Sciatic nerve (tissue), 2 donors: Measurements from ENCODE around the gene FIG4. TPM values are rescaled to one million over a fixed set of nuclear protein-coding genes. Genes with fewer than 3 reads are reported as not detected.

Experiments
- ATAC-seq: fragments of 200-7000 bp; cut with Tn5 transposase; one replicate; pipeline ENCODE4 v1.9.1; 2020; ENCODE audit warnings: mild to moderate bottlenecking, moderate library complexity
- DNase-seq: peaks from one replicate; pipeline ENCODE4 v3.0.0-alpha.2; 2020; ENCODE audit warnings: low spot score
- intact Hi-C: fragments of 100-400 bp; cut with DNase I; formaldehyde crosslinking; loops from one replicate; pipeline ENCODE4 v1.14.2; 2022
- total RNA-seq: library from RNA; stranded (reverse); fragmentation: NEBNext Ultra II Directional; extraction: Animal tissue kit (Norgen Biotek cat#: 25700); gene quantifications from one replicate; pipeline ENCODE4 v1.2.1, GENCODE V29; 2021
- donor health status: DM: no; HTN: no; CAD: no.
- donor health status: DM: no; HTN: no; CAD: no.

The FIG4 gene
- total RNA-seq, 1 donor from 2014 or later, result 22.4 TPM

GRCh38 chr6:109783250-109783986 is 92.3 kb downstream of the FIG4 start:
- DNase-seq, result no peak
- intact Hi-C loops, result no loop called here
- ATAC-seq, result no peak

- ATAC-seq (no peak), DNase-seq (no peak)
- intact Hi-C loops, result no loop called here
Measured at GRCh38 chr6:109787312-109787711, 96.2 kb downstream of the FIG4 start.

- intact Hi-C loops, result no loop called here
- DNase-seq, result no peak
- no peak for ATAC-seq
Measured at GRCh38 chr6:109788687-109789086, 97.6 kb downstream of the FIG4 start.

- DNase-seq (no peak), ATAC-seq (no peak)
- intact Hi-C loops, result no loop called here
Measured at GRCh38 chr6:109790131-109790530, 99.0 kb downstream of the FIG4 start.

DNA sequence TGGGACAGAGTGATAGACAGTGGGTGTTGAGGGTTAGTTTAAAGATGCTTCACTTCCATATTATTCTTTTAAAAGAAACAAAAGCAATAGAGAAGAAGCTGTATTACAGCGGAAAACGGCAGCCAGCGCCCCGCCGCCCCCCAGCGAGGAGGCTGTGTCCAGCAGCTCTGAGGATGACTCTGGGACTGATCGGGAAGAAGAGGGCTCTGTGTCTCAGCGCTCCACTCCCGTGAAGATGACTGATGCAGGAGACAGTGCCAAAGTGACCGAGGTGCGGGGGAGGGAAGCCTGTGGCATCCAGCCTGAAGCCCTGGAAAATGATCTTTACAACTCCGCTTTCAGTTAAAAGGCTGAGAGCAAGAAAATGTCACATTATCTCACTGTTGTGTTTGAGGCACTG is 100.2 kb downstream of the FIG4 start:
- no peak for ATAC-seq
- intact Hi-C loops, result no loop called here
- no peak for DNase-seq

GRCh38 chr6:109793021-109793420 is 101.9 kb downstream of the FIG4 start:
- DNase-seq (no peak), ATAC-seq (no peak)
- intact Hi-C loops, result no loop called here

- DNase-seq (no peak), ATAC-seq (peak; percentile 93)
Measured at GRCh38 chr6:109793792-109794191, 102.7 kb downstream of the FIG4 start.

DNA sequence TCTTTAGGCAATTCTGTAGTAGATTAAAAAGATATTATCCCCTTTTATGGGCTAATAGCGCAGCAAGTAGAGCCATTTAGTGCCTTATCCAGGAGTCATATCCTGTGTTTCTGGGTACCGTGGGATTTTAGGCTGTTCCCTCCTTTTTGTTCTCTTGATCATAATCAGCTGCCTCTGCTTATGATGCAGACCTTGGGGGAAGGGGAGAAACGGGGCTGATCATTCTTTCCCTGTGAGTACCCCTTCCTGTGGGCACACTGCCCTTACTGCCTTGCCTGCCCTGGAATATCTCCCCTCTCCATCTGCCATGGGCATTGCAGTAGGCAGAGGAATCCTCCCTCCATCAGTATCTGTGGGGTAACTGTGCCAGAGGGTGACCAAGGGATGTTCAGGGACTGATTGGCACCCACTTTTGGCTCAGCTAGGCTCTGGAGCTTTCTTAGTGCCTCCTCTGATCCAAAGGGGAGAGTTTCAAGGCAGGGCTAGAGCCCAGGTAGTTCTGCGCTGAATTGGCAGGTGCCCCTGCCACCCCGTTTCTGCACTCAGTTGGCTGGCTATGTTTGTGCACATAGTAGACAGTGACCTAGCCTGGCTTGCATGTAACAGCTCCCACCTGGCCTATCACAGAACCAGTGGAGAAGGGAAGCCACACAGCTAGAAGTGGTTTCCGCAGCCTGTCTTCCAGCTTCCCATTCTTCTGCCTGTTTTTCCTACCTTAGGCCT is 103.3 kb downstream of the FIG4 start:
- ATAC-seq (peak; percentile 71), DNase-seq (no peak)
- intact Hi-C loops, result no loop called here

More at GRCh38 chr6:109793792-109794191, 102.7 kb downstream of the FIG4 start:
- intact Hi-C loops, result no loop called here

DNA sequence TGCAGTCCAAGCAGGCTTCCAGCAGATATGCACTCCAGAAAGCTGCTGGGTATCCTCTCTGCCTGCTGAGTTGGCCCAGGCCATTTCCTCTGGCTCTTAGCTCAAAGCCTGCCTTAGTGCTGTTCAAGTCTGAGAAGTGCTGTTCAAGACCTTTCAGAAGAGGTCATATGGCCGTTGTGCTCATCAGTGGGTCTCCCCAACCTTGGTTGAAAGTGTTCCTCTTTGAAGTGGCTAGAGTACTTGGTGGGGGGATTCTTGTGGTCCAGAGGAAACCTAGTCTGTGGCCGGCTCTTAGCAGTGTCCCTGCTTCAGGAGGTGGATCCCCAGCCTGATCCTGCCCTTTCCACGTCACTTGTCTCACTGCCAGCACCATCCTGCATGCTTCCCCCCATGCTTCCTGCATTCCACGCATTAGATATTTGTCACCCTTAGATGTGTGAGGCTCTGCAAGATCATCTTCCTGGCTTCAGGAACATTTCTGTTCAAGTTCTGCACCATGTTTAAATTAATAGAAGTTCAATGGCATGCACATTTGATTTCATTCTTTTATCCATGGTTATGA is 105.0 kb downstream of the FIG4 start:
- ATAC-seq (no peak), DNase-seq (no peak)
- intact Hi-C loops, result no loop called here

- DNase-seq (no peak), ATAC-seq (no peak)
- intact Hi-C loops, result no loop called here
Measured at GRCh38 chr6:109799129-109799528, 108.0 kb downstream of the FIG4 start.

DNA sequence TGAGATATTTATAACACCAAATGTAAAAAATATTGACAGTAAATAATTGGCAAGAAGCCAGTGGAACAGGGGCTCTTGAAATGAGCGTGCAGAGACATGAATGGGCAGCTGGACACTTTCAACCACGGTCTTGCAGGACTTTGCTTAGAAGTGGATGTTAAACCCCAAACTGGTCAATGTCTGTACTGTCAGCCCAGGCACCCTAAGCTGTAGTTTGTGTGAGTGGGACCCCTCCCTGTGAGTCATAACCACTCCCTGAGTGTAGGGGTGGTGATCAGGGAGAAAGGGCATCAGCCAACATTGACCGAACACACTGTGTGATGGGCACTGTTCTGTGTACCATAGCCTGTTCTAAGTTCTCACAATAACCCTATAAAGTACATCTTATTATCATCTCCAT is 108.6 kb downstream of the FIG4 start:
- intact Hi-C loops, result no loop called here
- ATAC-seq, result no peak
- DNase-seq, result no peak

GRCh38 chr6:109800771-109801170 is 109.7 kb downstream of the FIG4 start:
- DNase-seq (no peak), ATAC-seq (no peak)
- intact Hi-C loops, result no loop called here

DNA sequence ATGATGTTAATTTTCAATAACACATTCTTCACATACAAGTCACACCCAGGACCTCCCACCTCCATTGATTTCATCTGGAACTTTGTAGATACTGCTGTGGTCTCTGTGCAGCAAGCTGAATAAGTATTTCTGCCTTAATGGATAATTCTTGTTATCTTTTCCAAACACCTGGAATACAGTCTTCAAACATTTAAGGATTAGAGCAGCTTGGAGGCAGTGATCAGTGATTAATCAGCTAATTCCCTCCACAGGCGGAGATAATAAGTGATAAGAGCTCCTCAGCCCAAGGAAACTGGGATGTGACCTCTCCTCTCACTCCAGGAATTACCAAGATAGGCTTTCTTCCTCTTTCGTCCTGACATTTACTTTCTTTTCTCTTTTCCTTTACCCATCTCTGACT is 110.7 kb downstream of the FIG4 start:
- ATAC-seq, result no peak
- DNase-seq, result no peak
- intact Hi-C loops, result no loop called here

- ATAC-seq (no peak), DNase-seq (no peak)
- intact Hi-C loops, result no loop called here
Measured at GRCh38 chr6:109804020-109804419, 112.9 kb downstream of the FIG4 start.

DNA sequence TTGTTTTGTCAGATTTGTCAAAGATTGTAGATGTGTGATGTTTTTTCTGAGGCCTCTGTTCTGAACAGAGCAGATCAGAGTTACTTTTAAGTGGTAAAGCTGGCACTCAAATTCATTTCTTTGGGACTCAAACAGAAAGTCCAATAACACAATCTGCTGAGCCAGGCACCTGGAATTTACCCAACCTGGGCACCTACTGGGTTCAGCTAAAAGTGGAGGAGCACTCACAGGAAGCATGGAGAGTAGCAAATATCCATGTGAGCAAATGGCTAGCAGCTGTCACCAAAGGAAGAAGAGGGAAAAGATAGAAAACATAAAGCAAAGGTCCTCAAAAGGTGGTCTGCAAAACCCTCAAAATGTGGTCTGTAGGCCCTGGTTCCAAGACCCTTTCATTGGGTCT is 116.8 kb downstream of the FIG4 start:
- DNase-seq, result no peak
- intact Hi-C loops, result no loop called here
- ATAC-seq, result no peak

GRCh38 chr6:109808837-109809236 is 117.7 kb downstream of the FIG4 start:
- no peak for ATAC-seq
- no peak for DNase-seq
- intact Hi-C loops, result no loop called here

DNA sequence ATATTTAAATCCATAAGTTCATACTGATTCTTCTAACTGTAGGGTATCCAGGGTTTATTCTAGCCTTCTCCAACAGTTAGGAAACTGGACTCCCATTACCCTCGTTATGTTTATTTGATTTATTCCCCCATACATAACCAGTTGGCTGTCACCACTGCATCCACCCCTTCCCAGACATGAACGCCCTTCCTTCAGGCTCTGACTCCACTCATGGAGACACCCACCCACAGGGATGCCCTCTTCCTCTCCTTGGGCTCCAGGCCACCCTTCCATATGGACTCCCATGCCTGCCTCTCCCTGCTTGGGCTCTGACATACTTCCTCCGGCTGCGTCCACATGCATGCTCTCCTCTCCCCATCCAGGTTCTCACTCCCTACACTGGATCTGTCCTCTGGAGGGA is 124.0 kb downstream of the FIG4 start:
- ATAC-seq, result no peak
- DNase-seq, result no peak
- intact Hi-C loops, result no loop called here

GRCh38 chr6:109816452-109817374 is 125.6 kb downstream of the FIG4 start:
- intact Hi-C loops, result no loop called here
- ATAC-seq (no peak), DNase-seq (no peak)

GRCh38 chr6:109820706-109821350 is 129.7 kb downstream of the FIG4 start:
- DNase-seq (no peak), ATAC-seq (no peak)
- intact Hi-C loops, result no loop called here
